Tibial artery (tissue), 4 donors: ENCODE data around the gene CARD16.
"Not testable (repeated sequence)": the region's sequence is repeated elsewhere in the genome, so short reads cannot be mapped to it uniquely, and the experiment has no call there.

Experiments used
- DNase-seq, 2 donors: peaks; one replicate each; pipeline ENCODE4 v3.0.0-alpha.2; 2019
- H3K27ac ChIP-seq, 2 donors: fragments of 200-600 bp; sonication (generic) in 1 of 2; 1 replicate in 1 of 2; 2 replicates in 1 of 2; pipeline ENCODE4 v1.5.1; 2018 to 2019; ENCODE audit warnings: mild to moderate bottlenecking in 1 of 2
- H3K27me3 ChIP-seq, 2 donors: fragments of 200-600 bp; sonication (generic) in 1 of 2; one replicate each; pipeline versions ENCODE4 v1.5.1 to v1.6.0; 2016 to 2019
- H3K36me3 ChIP-seq, 3 donors: fragments of 200-600 bp; sonication (generic) in 2 of 3; one replicate each; pipeline ENCODE4 v1.5.1; 2016 to 2019; ENCODE audit warnings: mild to moderate bottlenecking in 2 of 3
- H3K4me1 ChIP-seq, 4 donors: fragments of 200-600 bp; sonication (generic) in 2 of 4; 1 replicate in 3 of 4; 2 replicates in 1 of 4; pipeline ENCODE4 v1.5.1; 2016 to 2019
- H3K4me3 ChIP-seq, 2 donors: fragments of 200-600 bp; sonication (generic) in 1 of 2; 1 replicate in 1 of 2; 2 replicates in 1 of 2; pipeline ENCODE4 v1.5.1; 2018 to 2019; ENCODE audit warnings: mild to moderate bottlenecking in 2 of 2
- H3K9me3 ChIP-seq, 3 donors: fragments of 200-600 bp; sonication (generic) in 1 of 3; one replicate each; pipeline ENCODE4 v1.5.1; 2016 to 2019
- intact Hi-C: fragments of 100-400 bp; cut with DNase I; formaldehyde crosslinking; loops from one replicate; pipeline ENCODE4 v1.15.0; 2023; ENCODE audit warnings: low total_unique reads
- TF ChIP-seq, protein P1 (sequence below), 2 experiments: fragments of 200-600 bp in 1 of 2; fragments of 450-650 bp in 1 of 2; IDR thresholded peaks; one replicate each; pipeline ENCODE4 v1.5.1; 2017 to 2019; ENCODE audit warnings: antibody characterized with exemption in 2 of 2, mild to moderate bottlenecking in 1 of 2, moderate library complexity in 1 of 2

CARD16 gene

DNA sequence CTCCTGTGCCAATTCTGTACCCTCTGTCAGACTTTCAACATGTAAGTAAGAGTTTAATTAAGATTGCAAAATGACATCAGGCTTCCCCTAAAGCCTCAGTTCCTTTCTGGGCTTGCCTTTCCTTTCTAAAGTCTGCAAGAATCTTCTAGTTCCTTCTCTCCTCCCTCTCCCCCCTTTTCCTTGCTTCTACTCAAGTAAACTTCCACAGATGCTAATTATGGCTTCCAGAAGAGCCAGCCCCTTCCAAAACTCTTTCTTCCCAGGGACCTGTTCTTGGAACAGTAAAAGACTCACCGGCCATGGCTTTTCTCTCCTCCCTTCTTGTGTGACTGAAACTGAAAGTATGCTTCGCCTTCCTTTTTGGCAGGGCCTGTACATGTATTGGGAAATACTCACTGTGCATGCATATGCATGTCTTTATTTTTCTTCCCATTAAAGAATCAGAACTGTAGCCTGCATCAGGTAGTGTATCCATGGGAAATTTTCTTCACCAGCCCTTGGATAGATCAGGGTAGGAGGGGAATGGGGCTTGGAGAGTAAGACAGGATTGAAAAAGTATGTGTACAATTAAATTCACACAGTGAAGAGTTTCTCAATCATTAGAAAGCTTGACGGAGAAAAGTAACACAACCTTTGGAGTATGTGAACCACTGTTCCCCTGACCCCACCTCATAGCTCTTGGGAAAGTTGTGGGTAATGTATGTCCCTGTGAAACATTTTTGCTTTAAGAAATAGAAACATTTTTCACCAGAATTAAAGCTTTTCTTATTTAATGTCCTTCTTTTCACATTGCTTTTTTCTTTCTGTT, 10.1 kb downstream of the CARD16 start, which contains the start of gene CASP1:
TSS of gene CASP1 (minus strand) at position 332 of the 808 bp plus-strand sequence. CDS start at position 301, 31 bp downstream.
- peak within 1 kb of the TSS; percentile 29 for H3K4me3 ChIP-seq
- H3K36me3 ChIP-seq, result no peaks in the 10 kb centered on the region
- no peaks in the 10 kb centered on the region for H3K9me3 ChIP-seq
- H3K27ac ChIP-seq, result peak within 1 kb of the TSS; percentile 36 to 57
- H3K4me1 ChIP-seq, result no peaks in the 10 kb centered on the region
- DNase-seq, result peak in 1 of 2 donors; percentile 31
- intact Hi-C loops, result no loop called here
- no peaks in the 10 kb centered on the region for H3K27me3 ChIP-seq
- TF ChIP-seq, protein P1, sequence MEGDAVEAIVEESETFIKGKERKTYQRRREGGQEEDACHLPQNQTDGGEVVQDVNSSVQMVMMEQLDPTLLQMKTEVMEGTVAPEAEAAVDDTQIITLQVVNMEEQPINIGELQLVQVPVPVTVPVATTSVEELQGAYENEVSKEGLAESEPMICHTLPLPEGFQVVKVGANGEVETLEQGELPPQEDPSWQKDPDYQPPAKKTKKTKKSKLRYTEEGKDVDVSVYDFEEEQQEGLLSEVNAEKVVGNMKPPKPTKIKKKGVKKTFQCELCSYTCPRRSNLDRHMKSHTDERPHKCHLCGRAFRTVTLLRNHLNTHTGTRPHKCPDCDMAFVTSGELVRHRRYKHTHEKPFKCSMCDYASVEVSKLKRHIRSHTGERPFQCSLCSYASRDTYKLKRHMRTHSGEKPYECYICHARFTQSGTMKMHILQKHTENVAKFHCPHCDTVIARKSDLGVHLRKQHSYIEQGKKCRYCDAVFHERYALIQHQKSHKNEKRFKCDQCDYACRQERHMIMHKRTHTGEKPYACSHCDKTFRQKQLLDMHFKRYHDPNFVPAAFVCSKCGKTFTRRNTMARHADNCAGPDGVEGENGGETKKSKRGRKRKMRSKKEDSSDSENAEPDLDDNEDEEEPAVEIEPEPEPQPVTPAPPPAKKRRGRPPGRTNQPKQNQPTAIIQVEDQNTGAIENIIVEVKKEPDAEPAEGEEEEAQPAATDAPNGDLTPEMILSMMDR (IDR thresholded peaks at IDR 0.05), result no peak

DNA sequence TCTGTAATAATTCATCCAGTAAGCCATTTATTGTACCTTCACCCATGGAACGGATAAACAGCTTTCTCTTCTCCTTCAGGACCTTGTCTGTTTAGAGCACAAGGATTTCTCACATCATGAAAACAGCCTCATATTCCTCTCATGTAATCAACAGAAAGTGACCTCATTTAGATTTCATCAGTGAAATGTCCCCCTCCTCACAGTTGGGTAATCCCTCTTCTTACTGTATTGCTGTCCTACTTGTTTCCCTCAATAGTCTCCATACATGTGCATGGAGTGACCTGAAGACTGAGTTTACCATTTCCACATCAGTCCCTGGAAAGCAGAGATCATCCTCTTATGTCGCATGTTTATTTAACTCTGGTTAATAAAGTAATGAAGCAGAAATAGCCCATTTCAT, 10.7 kb downstream of the CARD16 start:
- DNase-seq, H3K27me3 ChIP-seq, intact Hi-C loops, H3K36me3 ChIP-seq, H3K9me3 ChIP-seq, H3K4me1 ChIP-seq: not testable (repeated sequence)
- peak overlapping the region; percentile 29 for H3K4me3 ChIP-seq
- H3K27ac ChIP-seq, result peak overlapping the region; percentile 36 to 57

GRCh38 chr11:105033781-105034180, 11.4 kb downstream of the CARD16 start:
- intact Hi-C loops, result no loop called here
- DNase-seq, result no peak
- Histone ChIP-seq H3K36me3 (no peaks in the 10 kb centered on the region), H3K9me3 (no peaks in the 10 kb centered on the region), H3K4me1 (no peaks in the 10 kb centered on the region), H3K27me3 (no peaks in the 10 kb centered on the region), H3K4me3 (peak overlapping the region in 1 of 2 donors; percentile 29), H3K27ac (no peak overlapping the region)
- TF ChIP-seq, protein P1 (IDR thresholded peaks at IDR 0.05), result no peak

DNA sequence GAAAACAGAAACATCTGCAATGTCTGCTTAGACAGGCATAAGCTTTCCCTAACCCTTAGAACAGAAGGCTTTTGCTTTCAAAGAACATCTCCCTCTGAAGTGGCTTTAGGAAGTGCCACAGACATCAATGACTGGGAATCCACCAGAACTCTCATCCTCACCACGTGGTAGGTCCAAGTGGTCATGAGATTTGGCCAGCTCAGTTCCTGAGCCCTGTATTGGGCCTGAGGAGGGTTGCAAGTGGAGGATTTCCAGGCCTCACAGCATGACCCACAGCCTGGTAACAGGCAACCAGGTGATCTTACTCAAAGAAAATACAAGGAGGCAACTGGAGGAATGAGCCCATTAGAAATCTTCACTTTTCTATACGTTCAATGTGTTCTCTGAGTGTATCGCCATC, 11.8 kb downstream of the CARD16 start:
- no peak overlapping the region for H3K4me3 ChIP-seq
- H3K27me3 ChIP-seq, result no peaks in the 10 kb centered on the region
- H3K4me1 ChIP-seq, result no peaks in the 10 kb centered on the region
- DNase-seq, result no peak
- H3K36me3 ChIP-seq, result no peaks in the 10 kb centered on the region
- intact Hi-C loops, result no loop called here
- H3K27ac ChIP-seq, result no peak overlapping the region
- TF ChIP-seq, protein P1 (IDR thresholded peaks at IDR 0.05), result no peak
- H3K9me3 ChIP-seq, result no peaks in the 10 kb centered on the region

GRCh38 chr11:105032495-105032894, 12.6 kb downstream of the CARD16 start:
- H3K27me3 ChIP-seq, result no peaks in the 10 kb centered on the region
- intact Hi-C loops, result no loop called here
- no peaks in the 10 kb centered on the region for H3K36me3 ChIP-seq
- TF ChIP-seq, protein P1 (IDR thresholded peaks at IDR 0.05), result no peak
- no peaks in the 10 kb centered on the region for H3K9me3 ChIP-seq
- H3K27ac ChIP-seq, result no peak overlapping the region
- no peak for DNase-seq
- H3K4me1 ChIP-seq, result no peaks in the 10 kb centered on the region
- no peak overlapping the region for H3K4me3 ChIP-seq

- Histone ChIP-seq H3K27ac (no peak overlapping the region), H3K27me3 (no peaks in the 10 kb centered on the region), H3K4me1 (no peaks in the 10 kb centered on the region), H3K36me3 (no peaks in the 10 kb centered on the region), H3K9me3 (no peaks in the 10 kb centered on the region), H3K4me3 (no peak overlapping the region)
- intact Hi-C loops, result no loop called here
- TF ChIP-seq, protein P1 (IDR thresholded peaks at IDR 0.05), result no peak
- DNase-seq, result no peak
Measured at GRCh38 chr11:105027678-105028077, 17.5 kb downstream of the CARD16 start.
